Islet precursor cell (in vitro differentiated cells): ENCODE results near the gene TMEM40.
"Not testable (repeated sequence)": the region's sequence is repeated elsewhere in the genome, so short reads cannot be mapped to it uniquely, and the experiment has no call there.

Source experiments
- DNase-seq: peaks from one replicate; pipeline ENCODE4 v3.0.0-alpha.2; 2018

Gene TMEM40

DNA sequence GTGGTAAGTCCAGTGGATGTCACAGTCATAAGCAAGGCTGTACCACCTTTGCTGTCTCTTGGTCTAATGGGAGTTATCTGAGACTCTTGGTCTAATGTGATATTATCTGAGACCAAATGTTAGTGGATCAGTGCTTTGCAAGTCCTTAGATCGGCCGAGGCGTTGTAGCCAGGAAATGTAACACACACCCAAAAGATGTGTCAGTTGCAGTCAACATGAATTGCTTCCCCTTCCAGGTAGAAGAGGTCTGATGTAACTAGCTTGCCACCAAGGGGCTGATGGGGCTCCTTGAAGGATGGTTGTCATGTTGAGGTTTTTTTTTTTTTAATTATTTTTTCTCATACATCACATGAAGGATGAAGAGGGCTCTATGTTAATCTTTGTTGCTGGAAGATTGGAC lies 49.7 kb downstream of the TMEM40 start:
- DNase-seq = no peak

DNA sequence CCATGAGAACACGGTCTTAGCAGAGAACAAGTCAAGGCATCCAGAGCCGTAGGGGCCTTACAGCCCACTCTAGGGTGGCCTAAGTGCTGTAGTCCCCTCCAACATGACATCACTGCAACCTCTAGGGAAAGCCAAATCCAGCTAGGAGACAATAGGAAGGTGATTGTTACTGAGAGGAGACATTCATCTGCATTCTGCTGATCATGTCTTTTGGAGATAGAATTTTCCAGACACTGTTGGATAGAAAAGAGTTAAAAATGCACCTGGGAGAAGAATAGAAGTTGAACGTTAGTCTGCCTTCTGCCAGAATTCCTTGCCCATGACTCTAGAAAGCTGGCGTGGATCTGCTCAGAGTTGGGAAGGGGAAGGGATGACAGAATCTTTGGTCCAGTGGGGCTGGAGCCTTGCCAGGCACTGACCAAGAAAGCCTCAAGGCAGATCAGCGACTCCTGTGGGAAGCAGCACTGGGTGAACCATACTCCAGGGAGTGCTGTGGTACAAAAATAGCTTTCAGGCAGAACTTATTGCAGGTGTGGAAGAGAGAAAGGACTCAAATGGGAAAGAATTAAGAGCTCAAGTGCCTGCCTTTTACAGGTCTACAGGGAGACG lies 50.4 kb downstream of the TMEM40 start:
- no peak for DNase-seq

DNA sequence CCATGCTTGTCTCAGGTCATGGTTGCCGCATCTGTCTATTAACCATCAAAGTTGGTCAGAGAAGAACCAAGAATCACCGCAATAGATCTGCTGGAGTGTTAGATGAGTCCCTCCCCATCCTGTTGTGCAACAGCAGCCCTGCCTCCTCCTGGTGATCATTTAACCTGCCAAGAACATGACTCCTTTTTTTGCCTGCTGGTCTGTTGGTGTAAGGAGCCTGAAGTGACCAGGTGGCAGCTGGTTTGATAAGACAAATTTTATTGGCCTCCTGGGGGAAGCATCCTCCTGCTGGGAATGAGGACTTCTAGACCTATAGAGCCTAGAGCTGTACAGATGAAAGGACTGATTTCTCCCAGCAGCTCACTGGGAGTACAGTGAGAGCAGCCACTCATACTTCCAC lies 51.6 kb downstream of the TMEM40 start:
- DNase-seq = no peak

DNA sequence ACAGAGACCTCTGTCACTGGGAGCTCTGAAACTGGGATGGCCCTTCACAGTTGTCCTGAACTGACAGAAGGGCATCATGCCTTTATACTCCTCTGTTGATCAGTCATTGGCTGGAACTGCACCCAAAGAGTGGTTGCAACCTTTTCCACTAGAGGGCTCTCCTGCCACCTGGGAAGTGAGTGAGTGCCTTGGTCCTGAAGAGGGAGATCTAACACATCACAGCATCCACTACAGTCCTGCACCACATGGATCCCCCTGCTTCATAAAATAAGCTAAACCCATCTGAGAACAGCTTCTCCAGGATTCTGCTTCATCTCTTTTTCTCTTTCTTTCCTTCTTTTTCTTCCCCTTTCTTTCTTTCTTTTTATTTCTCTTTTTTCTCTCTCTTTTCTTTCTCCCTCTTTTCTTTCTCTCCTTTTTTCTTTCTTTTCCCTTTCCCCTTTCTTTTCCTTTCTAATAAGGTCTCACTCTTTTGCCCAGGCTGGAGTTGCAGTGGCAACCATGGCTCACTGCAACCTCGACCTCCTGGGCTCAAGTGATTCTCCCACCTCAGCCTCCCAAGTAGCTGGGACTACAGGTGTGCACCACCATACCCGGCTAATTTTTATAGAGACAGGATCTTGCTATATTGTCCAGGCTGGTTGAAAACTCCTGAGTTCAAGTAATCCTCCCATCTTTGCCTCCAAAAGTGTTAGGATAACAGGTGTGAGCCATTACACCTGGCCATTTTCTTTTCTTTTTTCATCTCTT lies 52.4 kb downstream of the TMEM40 start:
- peak; percentile 91 for DNase-seq

DNA sequence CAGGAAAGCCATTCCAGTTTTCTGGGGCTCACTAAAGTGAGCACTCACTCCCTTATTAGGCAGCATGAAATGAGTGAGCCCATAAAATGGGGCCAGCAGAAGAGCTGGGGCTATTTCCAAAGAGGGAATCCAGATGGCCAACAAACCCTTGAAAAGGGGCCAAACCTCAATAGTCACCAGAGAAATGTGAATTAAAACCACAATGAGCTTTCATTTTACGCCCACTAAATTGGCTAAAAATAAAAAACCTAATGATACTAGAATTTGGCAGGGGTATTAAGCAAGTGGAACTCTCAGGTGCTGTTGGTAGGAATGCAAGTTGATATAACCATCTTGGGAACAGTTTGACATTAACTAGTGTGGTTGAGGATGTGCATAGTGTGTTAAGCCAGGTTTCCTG lies 53.1 kb downstream of the TMEM40 start:
- DNase-seq = no peak

DNA sequence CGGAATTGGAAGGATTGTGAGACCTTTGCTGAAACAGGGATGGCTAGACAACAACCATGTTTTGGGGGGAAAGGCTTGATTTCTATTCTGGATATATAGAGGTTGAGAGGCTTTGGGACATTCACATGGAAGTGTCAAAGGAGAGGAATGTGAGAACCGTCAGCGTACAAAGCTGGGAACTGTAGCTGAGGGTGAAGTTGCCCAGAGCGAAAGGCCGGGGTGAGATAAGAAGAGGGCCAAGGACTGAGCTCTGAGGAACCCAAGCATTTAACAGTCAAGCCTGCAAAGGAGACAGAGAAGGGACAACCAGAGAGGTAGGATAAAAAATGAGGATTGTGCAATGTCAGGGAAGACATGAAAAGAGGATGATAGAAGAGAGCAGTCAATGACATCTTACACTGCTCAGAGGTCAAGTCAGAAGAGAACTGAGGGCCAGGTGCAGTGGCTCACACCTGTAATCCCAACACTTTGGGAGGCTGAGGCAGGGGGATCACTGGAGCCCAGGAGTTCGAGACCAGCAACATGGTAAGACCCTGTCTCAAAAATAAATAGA lies 53.6 kb downstream of the TMEM40 start:
- DNase-seq = no peak

DNA sequence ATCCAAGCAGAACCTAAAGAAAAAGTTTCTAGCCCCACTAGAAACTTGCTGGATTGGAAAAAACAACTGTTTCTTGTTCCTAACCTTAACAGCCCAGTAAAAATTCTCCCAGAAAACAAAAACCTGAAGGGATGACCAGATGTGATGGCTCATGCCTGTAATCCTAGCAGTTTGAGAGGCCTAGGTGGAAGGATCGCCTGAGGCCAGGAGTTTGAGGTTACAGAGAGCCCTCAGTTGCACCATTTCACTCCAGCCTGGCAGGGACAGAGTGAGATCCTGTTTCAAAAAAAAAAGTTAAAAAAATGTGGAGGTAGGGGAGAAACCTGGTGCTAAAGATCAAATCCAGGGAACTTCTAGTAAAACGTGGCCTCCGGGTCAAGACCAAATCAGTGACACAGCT lies 56.6 kb downstream of the TMEM40 start:
- no peak for DNase-seq

DNA sequence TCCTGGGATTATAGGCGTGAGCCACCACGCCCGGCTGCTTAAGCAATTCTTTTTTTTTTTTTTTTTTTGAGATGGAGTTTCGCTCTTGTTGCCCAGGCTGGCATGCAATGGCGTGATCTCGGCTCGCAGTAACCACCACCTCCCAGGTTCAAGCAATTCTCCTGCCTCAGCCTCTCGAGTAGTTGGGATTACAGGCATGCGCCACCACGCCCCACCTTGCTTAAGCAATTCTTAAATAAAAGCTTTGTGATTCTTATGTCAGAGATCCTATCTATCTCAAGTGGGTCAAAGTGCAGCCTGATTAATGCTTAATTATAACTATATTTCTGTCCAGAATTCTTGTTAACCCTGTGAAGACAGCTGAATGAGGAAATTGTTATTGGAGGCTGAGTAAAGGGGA lies 57.5 kb downstream of the TMEM40 start:
- DNase-seq = not testable (repeated sequence)

DNA sequence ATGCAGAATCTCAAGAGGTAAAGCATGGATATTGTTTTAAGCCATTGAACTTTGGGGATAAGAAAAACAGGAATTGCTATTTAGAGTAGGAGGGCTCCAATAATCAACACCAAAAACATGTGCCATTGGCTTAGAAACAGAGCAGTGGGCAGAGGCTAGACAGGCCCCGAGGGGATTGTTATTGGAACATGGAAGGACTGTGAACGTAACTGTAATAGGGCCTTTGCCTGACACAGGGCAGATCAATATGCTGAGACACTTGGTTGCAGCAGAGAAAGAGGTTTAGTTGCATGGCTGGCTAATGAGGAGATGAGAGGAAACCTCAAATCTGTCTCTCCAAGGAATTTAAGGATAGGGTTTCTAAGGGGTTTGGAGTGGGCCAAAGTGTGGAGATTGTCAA lies 58.3 kb downstream of the TMEM40 start:
- DNase-seq = no peak

DNA sequence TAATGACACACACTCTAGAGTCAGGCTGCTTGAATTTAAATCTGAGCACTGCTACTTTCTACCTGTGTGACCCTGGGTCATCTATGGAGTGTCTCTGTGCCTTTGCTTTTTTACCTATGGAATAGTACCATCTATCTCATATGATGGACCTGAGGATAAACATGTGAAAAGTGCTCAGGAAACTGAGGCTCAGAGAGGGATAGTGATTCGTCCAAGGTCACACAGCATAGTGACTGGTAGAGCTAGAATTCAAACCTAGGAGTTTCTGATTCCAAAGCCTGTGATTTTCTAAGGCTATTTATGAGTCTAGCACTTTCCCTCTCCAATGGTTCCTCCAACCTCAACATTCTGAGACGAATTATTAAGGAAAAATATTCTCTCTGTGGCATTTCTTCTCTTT lies 63.1 kb downstream of the TMEM40 start:
- no peak for DNase-seq

DNA sequence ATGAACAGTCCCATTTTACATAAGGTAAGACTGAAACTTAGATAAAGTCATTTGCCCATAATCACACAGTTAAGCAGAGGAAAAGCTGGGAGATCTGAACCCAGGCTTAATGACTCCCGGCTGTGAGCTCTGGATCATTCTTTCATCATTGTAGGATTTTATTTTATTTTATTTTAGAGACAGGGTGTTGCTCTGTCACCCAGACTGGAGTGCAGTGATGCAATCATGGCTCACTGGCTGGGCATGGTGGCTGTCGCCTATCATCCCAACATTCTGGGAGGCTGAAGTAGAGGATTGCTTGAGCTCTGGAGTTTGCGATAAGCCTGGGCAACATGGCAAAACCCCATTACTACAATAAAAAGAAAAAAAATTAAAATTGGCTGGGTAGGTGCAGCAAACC lies 63.9 kb downstream of the TMEM40 start:
- DNase-seq = no peak

DNA sequence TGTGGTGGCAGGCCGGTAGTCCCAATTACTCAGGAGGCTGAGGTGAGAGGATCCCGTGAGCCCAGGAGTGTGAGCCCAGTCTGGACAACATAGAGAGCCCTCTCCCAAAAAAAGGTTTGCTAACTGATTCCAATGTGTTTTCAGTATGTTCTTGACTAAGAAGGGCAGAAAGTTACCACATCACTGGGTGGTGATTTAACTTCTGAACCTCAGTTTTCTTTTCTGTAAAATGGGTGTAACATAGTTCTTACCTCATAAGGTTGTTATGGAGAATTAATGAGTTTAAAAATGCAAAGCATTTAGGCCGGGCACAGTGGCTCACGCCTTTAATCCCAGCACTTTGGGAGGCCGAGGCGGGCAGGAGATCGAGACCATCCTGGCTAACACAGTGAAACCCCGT lies 66.6 kb downstream of the TMEM40 start:
- DNase-seq = no peak

DNA sequence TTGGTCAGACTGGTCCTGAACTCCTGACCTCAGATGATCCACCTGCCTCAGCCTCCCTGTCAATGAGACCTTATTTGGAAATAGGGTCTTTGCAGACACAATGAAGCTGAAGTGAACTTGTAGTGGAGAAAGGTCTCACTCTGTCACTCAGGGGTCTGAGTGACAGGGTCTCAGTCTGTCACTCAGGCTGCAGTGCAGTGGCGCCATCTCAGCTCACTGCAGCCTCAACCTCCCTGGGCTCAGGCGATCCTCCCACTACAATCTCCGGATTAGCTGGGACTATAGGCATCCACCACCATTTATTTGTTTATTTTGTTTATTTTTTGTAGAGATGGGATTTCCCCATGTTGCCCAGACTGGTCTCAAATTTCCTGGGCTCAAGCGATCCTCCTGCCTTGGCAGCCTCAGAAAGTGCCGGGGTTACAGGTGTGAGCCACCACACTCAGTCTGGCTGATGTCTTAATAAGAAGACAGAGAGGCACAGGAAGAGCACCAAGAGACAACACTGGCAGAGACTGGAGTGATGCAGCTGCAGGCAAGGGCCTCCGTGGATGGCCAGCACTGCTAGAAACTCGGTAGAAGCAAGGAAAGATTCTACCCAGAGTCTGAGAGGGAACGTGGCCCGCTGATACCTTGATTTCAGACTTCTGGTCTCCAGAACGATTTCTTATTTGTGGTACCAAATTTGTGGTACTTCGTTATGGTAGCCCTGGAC lies 68.9 kb downstream of the TMEM40 start:
- no peak for DNase-seq

DNA sequence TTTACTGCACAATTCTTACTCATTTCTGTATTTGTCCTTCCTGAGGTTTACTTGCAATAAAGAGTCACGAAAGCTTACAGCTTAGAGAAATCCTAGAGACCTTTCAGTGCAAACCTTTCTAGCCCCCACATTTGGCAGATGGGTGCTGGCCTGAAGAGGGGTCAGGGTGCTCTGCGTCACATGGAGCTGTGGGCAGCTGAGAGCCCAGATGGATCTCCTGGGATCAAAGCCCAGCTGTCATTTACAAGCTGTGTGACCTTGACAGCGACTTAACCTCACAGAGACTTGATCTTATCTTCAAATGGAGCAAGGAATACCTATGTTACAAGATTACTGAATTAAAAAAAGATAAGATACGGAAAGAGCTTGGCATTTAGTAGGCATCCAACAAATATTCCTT lies 71.1 kb downstream of the TMEM40 start:
- no peak for DNase-seq

DNA sequence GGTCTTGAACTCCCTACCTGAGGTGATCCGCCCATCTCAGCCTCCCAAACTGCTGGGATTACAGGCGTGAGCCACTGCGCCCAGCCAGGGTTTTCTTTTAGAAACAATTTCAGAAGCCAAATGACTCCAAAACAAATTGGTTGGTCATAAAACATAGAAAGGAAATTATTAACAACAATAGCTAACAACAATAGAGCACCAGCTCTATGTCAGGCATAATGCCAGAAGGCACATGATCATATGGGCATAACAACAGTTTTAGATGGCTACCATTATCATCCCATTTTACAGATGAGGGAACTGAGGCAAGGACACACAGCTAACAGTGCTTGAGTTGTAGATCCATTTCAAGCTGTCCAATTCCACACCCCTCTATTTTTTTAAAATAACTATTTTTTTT lies 73.0 kb downstream of the TMEM40 start:
- no peak for DNase-seq
